Thoracic aorta (tissue), 2 donors: ENCODE data around the gene MYOC. TPM values are rescaled to one million over a fixed set of nuclear protein-coding genes. Genes with fewer than 3 reads are reported as not detected.

ENCODE experiments used
- ATAC-seq: fragments of 150-250 bp; one replicate; pipeline ENCODE4 v1.8.0; 2017; ENCODE audit warnings: low read depth; ENCODE audit not compliant: insufficient number of reproducible peaks, low FRiP score
- DNase-seq: peaks from one replicate; pipeline ENCODE4 v3.0.0-alpha.2; 2020; ENCODE audit warnings: low spot score
- H3K27ac ChIP-seq, 2 donors: fragments of 200-600 bp; sonication (generic); 1 replicate in 1 of 2; 2 replicates in 1 of 2; pipeline ENCODE4 v1.5.1; 2016; ENCODE audit warnings: mild to moderate bottlenecking in 2 of 2, moderate library complexity in 2 of 2
- H3K27me3 ChIP-seq: fragments of 200-600 bp; sonication (generic); replicated peaks from 2 replicates; pipeline ENCODE4 v1.6.0; 2016; ENCODE audit warnings: mild to moderate bottlenecking; ENCODE audit not compliant: insufficient read depth
- H3K36me3 ChIP-seq: fragments of 200-600 bp; sonication (generic); one replicate; pipeline ENCODE4 v1.5.1; 2016
- H3K4me1 ChIP-seq, 2 donors: fragments of 200-600 bp; sonication (generic); 1 replicate in 1 of 2; 2 replicates in 1 of 2; pipeline versions ENCODE4 v1.5.1 to v1.6.0; 2016; ENCODE audit warnings: low read depth in 2 of 2, mild to moderate bottlenecking in 1 of 2; ENCODE audit not compliant: control insufficient read depth in 1 of 2
- H3K4me3 ChIP-seq: fragments of 200-600 bp; sonication (generic); 2 replicates; pipeline ENCODE4 v1.5.1; 2016; ENCODE audit warnings: mild to moderate bottlenecking
- H3K9me3 ChIP-seq: fragments of 200-600 bp; sonication (generic); 2 replicates; pipeline ENCODE4 v1.5.1; 2016
- CTCF ChIP-seq: fragments of 200-600 bp; sonication (generic); IDR thresholded peaks from one replicate; pipeline ENCODE4 v1.5.1; 2019; ENCODE audit warnings: antibody characterized with exemption
- total RNA-seq, 2 donors: library from RNA; depleted of rRNA; stranded (reverse); fragments of >200 nt; gene quantifications; one replicate each; pipeline versions ENCODE4 v1.1.0 to v1.2.3, GENCODE V29; 2016

The MYOC gene
- total RNA-seq, 2 donors from 2014 or later: 37.2 to 38.4 TPM

DNA sequence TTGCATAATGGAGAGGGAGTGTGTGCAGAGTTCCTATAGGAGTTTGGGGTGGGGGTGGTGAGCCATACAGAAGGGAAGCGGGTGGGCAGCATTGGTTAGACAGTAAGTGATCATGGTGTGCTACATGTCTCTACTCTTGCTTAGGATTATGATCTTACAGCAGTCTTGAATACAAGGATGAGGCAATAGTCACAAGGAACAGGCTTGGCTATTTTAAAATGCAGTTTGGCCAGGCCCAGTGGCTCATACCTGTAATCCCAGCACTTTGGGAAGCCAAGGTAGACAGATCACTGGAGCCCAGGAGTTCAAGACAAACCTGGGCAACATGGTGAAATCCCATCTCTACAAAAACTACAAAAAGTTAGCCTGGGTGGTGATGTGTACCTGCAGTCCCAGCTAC, 12.3 kb downstream of the MYOC start:
- Histone ChIP-seq H3K27me3 (no peaks in the 10 kb centered on the region), H3K4me3 (no peak overlapping the region), H3K36me3 (no peaks in the 10 kb centered on the region), H3K27ac (no peak overlapping the region), H3K9me3 (no peaks in the 10 kb centered on the region), H3K4me1 (peaks cover 1 to 6% of the 10 kb centered on the region in 2 donors)
- no peak for DNase-seq
- TF ChIP-seq CTCF: no peak
- no peak for ATAC-seq

GRCh38 chr1:171637928-171638576, 14.4 kb downstream of the MYOC start:
- TF ChIP-seq CTCF: no peak
- Histone ChIP-seq H3K27me3 (no peaks in the 10 kb centered on the region), H3K36me3 (no peaks in the 10 kb centered on the region), H3K27ac (no peak overlapping the region), H3K4me1 (no peaks in the 10 kb centered on the region), H3K9me3 (no peaks in the 10 kb centered on the region), H3K4me3 (no peak overlapping the region)
- no peak for DNase-seq
- no peak for ATAC-seq

DNA sequence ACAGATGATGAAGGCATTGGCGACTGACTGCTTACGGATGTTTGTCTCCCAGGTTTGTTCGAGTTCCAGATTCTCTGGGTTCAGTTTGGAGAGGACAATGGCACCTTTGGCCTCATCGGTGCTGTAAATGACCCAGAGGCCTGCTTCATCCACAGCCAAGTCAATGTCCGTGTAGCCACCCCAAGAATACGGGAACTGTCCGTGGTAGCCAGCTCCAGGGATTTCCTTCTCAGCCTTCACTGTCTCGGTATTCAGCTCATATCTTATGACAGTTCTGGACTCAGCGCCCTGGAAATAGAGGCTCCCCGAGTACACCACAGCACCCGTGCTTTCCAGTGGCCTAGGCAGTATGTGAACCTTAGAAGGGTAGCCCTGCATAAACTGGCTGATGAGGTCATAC, 16.3 kb downstream of the MYOC start:
- no peaks in the 10 kb centered on the region for H3K9me3 ChIP-seq
- ATAC-seq (no peak), DNase-seq (no peak)
- no peak for TF ChIP-seq CTCF
- no peaks in the 10 kb centered on the region for H3K27me3 ChIP-seq
- no peak overlapping the region for H3K27ac ChIP-seq
- no peaks in the 10 kb centered on the region for H3K36me3 ChIP-seq
- no peak overlapping the region for H3K4me3 ChIP-seq
- no peaks in the 10 kb centered on the region for H3K4me1 ChIP-seq

DNA sequence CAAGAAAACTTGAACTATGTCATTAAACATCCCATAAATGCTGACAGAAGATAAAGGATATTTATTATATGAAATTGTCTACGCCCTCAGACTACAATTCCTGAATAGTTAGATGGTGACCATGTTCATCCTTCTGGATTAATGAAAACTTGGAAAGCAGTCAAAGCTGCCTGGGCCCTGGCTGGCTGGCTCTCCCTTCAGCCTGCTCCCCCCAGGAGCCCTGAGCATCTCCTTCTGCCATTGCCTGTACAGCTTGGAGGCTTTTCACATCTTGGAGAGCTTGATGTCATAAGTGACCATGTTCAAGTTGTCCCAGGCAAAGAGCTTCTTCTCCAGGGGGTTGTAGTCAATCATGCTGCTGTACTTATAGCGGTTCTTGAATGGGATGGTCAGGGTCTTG, 16.8 kb downstream of the MYOC start:
- Histone ChIP-seq H3K36me3 (no peaks in the 10 kb centered on the region), H3K27me3 (no peaks in the 10 kb centered on the region), H3K4me3 (no peak overlapping the region), H3K27ac (no peak overlapping the region), H3K4me1 (no peaks in the 10 kb centered on the region), H3K9me3 (no peaks in the 10 kb centered on the region)
- ATAC-seq (no peak), DNase-seq (no peak)
- no peak for TF ChIP-seq CTCF

DNA sequence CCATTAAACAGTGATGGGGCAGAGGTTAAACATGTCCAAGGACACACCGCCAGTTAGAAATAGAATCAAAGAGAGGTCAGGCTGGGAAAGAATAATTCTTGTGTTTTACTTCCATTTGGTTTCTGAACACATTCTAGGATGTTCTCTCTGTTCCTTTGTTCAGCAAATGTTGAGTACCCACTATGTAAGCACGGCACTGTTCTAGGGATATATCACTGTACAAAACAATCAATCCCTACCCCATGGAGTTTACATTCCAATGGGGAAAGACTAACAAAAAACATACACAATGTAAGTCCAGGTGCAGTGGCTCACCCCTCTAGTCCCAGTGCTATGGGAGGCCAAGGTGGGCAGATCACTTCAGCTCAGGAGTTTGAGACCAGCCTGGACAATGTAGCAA, 24.3 kb downstream of the MYOC start:
- Histone ChIP-seq H3K9me3 (no peaks in the 10 kb centered on the region), H3K4me3 (no peak overlapping the region), H3K4me1 (no peaks in the 10 kb centered on the region), H3K27ac (no peak overlapping the region), H3K36me3 (no peaks in the 10 kb centered on the region), H3K27me3 (no peaks in the 10 kb centered on the region)
- TF ChIP-seq CTCF: no peak
- DNase-seq: no peak
- ATAC-seq: no peak
